ENCODE results near the gene RTN4RL2.

The RTN4RL2 gene

GRCh38 chr11:57474803-57475115 is 14.4 kb downstream of the RTN4RL2 start:
- H3K4me3 ChIP-seq (ENCODE audit: low read depth, low read length) = no peak overlapping the region
- no peaks in the 10 kb centered on the region for H3K9me3 ChIP-seq (ENCODE audit: severe bottlenecking)
- H3K27me3 ChIP-seq (ENCODE audit: insufficient read depth, low read depth, severe bottlenecking) = peaks cover 36% of the 10 kb centered on the region
- no peak overlapping the region for H3K27ac ChIP-seq
- DNase-seq = no peak
- H3K36me3 ChIP-seq = no peaks in the 10 kb centered on the region
- no peak for TF ChIP-seq CTCF (IDR thresholded peaks at IDR 0.05; ENCODE audit: low read depth, low read length)

GRCh38 chr11:57475191-57475590 is 14.9 kb downstream of the RTN4RL2 start:
- Histone ChIP-seq H3K4me3 (ENCODE audit: low read depth, low read length) (no peak overlapping the region), H3K9me3 (ENCODE audit: severe bottlenecking) (no peaks in the 10 kb centered on the region), H3K27ac (no peak overlapping the region), H3K36me3 (no peaks in the 10 kb centered on the region), H3K27me3 (ENCODE audit: insufficient read depth, low read depth, severe bottlenecking) (peaks cover 35% of the 10 kb centered on the region)
- no peak for DNase-seq
- no peak for TF ChIP-seq CTCF (IDR thresholded peaks at IDR 0.05; ENCODE audit: low read depth, low read length)

- H3K27ac ChIP-seq = no peak overlapping the region
- no peaks in the 10 kb centered on the region for H3K36me3 ChIP-seq
- no peak overlapping the region for H3K4me3 ChIP-seq (ENCODE audit: low read depth, low read length)
- H3K9me3 ChIP-seq (ENCODE audit: severe bottlenecking) = no peaks in the 10 kb centered on the region
- no peak for TF ChIP-seq CTCF (IDR thresholded peaks at IDR 0.05; ENCODE audit: low read depth, low read length)
- DNase-seq = no peak
- H3K27me3 ChIP-seq (ENCODE audit: insufficient read depth, low read depth, severe bottlenecking) = peaks cover 35% of the 10 kb centered on the region
Measured at GRCh38 chr11:57475671-57476046, 15.3 kb downstream of the RTN4RL2 start.

GRCh38 chr11:57476047-57476756 is 15.9 kb downstream of the RTN4RL2 start:
- H3K36me3 ChIP-seq = no peaks in the 10 kb centered on the region
- no peak for TF ChIP-seq CTCF (IDR thresholded peaks at IDR 0.05; ENCODE audit: low read depth, low read length)
- no peaks in the 10 kb centered on the region for H3K9me3 ChIP-seq (ENCODE audit: severe bottlenecking)
- DNase-seq = no peak
- no peak overlapping the region for H3K27ac ChIP-seq
- peak overlapping the region; percentile 30 for H3K4me3 ChIP-seq (ENCODE audit: low read depth, low read length)
- H3K27me3 ChIP-seq (ENCODE audit: insufficient read depth, low read depth, severe bottlenecking) = peaks cover 33% of the 10 kb centered on the region

- no peaks in the 10 kb centered on the region for H3K9me3 ChIP-seq (ENCODE audit: severe bottlenecking)
- peak; percentile 54 for TF ChIP-seq CTCF (IDR thresholded peaks at IDR 0.05; ENCODE audit: low read depth, low read length)
- H3K4me3 ChIP-seq (ENCODE audit: low read depth, low read length) = peak overlapping the region; percentile 30
- H3K27ac ChIP-seq = no peak overlapping the region
- H3K36me3 ChIP-seq = no peaks in the 10 kb centered on the region
- peak; percentile 38 for DNase-seq
- H3K27me3 ChIP-seq (ENCODE audit: insufficient read depth, low read depth, severe bottlenecking) = peaks cover 36% of the 10 kb centered on the region
Measured at GRCh38 chr11:57476757-57477506, 16.6 kb downstream of the RTN4RL2 start.
